Breast epithelium (tissue), 3 donors: Measurements from ENCODE around the gene UFM1.

Experiments
- CTCF ChIP-seq, 3 donors: fragments of 450-650 bp; IDR thresholded peaks; one replicate each; pipeline ENCODE4 v1.5.1; 2016 to 2017; ENCODE audit warnings: antibody characterized with exemption in 3 of 3, mild to moderate bottlenecking in 3 of 3, moderate library complexity in 3 of 3
- POLR2AphosphoS5 ChIP-seq, 3 donors: sonication (generic); formaldehyde crosslinking; IDR thresholded peaks; one replicate each; pipeline ENCODE4 v1.6.1; 2017; ENCODE audit warnings: antibody characterized with exemption in 3 of 3

DNA sequence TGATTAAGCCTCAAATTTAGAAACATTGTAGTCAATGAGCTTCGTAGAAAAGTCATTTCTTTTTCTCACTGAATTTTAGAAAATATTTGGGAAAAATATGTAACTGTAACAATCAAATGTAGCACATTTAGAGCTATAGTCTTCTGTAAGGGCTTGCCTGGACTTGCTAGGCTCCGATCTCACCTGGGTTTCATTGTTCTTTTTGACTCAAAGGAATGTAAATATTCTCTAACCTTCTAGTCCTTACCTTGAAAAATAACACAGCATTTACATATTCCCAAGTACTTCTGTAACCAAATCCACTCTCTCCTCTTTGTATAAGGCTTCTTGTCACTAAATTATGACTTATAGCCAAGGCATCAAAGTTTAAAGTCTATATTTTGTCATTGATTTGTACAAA lies 2.9 kb upstream of the UFM1 start:
- TF ChIP-seq CTCF (IDR thresholded peaks at IDR 0.05): no peak
- TF ChIP-seq POLR2AphosphoS5 (IDR thresholded peaks at IDR 0.05): no peak
